ENCODE data around the gene CST7. TPM values are rescaled to one million over a fixed set of nuclear protein-coding genes. Genes with fewer than 3 reads are reported as not detected.

Gene CST7
- total RNA-seq, 4 donors from 2014 or later: 6.4 to 20.5 (median 12.2) TPM

DNA sequence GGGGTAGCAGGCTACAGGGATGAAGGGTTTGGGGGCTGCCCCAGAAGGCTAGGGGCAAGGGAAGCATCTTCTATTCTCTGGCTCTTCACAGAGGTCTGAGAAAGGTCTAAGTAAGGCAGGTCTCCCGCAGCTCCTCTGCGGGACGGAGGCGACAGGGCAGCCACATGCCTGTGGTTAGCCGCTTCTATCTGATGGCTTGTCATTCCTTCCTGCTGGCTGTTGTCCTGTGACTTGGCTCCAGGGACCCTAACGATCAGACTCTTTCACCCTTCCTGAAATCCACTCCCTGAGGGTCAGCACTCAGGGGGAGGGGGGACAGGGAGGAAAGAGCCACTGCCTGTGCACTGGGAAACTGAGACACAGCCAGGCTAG lies 673 bp downstream of the CST7 start:
- ATAC-seq (ENCODE audit: low FRiP score): no peak
- DNase-seq (ENCODE audit: low spot score): no peak
- TF ChIP-seq, protein P1, sequence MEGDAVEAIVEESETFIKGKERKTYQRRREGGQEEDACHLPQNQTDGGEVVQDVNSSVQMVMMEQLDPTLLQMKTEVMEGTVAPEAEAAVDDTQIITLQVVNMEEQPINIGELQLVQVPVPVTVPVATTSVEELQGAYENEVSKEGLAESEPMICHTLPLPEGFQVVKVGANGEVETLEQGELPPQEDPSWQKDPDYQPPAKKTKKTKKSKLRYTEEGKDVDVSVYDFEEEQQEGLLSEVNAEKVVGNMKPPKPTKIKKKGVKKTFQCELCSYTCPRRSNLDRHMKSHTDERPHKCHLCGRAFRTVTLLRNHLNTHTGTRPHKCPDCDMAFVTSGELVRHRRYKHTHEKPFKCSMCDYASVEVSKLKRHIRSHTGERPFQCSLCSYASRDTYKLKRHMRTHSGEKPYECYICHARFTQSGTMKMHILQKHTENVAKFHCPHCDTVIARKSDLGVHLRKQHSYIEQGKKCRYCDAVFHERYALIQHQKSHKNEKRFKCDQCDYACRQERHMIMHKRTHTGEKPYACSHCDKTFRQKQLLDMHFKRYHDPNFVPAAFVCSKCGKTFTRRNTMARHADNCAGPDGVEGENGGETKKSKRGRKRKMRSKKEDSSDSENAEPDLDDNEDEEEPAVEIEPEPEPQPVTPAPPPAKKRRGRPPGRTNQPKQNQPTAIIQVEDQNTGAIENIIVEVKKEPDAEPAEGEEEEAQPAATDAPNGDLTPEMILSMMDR (IDR thresholded peaks at IDR 0.05): no peak

GRCh38 chr20:24950128-24950835 lies 1.2 kb downstream of the CST7 start:
- TF ChIP-seq, protein P1 (IDR thresholded peaks at IDR 0.05): no peak
- ATAC-seq (ENCODE audit: low FRiP score): peak; percentile 41
- DNase-seq (ENCODE audit: low spot score): no peak

DNA sequence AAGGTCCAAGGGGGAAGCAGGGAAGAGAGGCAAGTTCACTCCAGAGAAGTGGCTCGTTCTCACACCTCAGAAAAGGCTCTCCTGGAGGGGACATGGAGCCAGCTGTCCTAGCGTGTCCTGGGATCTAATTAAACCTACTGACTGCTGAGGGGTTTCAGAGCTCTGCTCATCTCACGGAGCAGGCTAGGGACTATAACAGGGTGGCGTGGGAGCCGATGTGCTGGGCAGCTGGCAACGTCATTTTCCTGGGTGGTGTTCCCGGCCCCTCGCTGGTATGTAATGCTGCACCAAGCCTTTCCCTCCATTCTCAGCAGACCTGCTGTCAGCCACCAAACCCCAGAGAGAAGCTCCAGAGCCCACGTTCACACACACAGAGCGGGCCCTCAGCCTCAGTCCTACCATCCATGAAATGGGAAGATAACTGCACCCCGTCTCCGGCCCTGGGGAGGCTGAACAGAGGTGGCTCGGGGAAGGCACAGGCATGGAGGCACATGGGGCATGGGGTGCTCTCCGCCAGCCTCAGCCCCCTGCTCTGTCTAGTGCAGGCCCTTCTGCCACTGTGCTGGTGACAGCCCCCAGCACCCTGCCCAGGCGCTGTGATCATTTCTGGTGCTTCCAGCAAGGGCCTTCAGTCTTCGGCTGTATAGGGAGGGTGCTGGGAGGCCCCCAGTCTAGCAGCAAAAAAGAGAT lies 1.9 kb downstream of the CST7 start:
- TF ChIP-seq, protein P1 (IDR thresholded peaks at IDR 0.05): no peak
- ATAC-seq (ENCODE audit: low FRiP score) (no peak), DNase-seq (ENCODE audit: low spot score) (no peak)

DNA sequence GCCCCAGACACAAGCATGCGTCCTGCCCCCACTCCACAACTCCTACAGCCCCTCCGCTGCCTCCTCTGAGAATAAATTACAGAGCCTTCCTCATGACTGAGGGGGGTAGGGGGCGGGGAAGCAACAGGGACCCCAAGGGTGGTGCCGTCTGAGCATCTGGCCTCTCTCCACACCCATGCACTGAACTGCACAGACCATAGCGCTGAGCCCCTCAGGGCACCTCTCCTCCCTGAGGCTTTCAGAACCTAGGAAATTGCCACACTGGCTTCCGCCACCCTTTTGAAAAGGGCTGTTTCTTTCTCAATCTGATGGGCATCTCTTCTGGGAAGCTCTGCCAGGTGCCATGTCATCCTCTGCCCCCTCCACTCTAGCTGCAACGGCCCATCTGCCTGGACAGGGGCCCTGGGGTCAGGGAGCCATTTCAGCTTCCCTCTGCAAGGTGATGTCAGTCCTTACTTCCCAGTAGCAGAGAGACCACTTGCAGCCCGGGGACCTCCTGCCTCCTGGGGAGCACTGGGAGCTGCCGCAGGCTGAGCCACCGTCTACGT lies 2.5 kb downstream of the CST7 start:
- no peak for DNase-seq (ENCODE audit: low spot score)
- TF ChIP-seq, protein P1 (IDR thresholded peaks at IDR 0.05): no peak
- no peak for ATAC-seq (ENCODE audit: low FRiP score)

DNA sequence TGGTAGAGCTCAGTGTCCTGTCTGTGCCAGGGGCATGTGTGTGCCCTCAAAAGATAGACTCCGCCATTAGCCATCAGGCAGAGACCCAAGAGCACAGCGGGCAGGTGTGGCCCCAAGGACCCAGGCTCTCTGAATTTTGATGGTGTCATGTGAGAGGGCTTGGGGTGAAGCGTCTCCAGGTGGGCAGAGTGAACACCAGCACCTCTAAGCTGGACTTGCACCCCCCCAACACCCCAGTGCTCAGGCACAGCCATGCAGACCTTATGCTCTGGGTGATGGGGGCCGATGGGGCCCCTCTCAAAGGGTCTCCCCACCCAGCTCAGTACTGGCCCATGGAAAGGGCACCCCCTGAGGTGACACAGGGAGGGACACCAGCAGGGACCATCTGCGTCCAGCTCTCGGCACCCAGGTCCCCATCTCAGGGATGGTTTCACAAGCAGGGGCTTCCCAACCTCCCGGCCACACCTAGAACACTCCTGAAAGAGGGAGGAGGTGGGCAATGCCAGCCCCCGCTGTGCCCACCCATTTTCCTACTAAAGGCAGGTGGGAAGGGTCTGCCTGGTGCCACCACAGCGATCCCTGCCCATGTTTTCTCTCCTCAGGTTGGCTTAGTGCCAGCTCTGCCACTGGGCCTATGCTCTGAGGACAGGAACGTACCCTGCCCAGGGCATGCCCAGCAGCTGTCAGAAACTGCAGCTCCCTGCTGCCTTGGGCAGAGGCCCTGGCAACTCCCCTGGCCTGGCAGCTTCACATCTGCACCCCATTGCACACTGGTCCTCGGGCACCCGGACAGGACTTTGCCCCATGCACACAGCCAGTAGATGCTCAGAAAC lies 3.5 kb downstream of the CST7 start:
- no peak for ATAC-seq (ENCODE audit: low FRiP score)
- TF ChIP-seq, protein P1 (IDR thresholded peaks at IDR 0.05): no peak
- no peak for DNase-seq (ENCODE audit: low spot score)

- DNase-seq (ENCODE audit: low spot score): no peak
- no peak for ATAC-seq (ENCODE audit: low FRiP score)
- TF ChIP-seq, protein P1 (IDR thresholded peaks at IDR 0.05): no peak
Measured at GRCh38 chr20:24953209-24953575, 4.1 kb downstream of the CST7 start.
